BE2C (cell line): Measurements from ENCODE around the gene RPL35A. TPM values are rescaled to one million over a fixed set of nuclear protein-coding genes. Genes with fewer than 3 reads are reported as not detected.
"Not testable (repeated sequence)": the region's sequence is repeated elsewhere in the genome, so short reads cannot be mapped to it uniquely, and the experiment has no call there.

ENCODE experiments used
- DNase-seq: peaks from one replicate; pipeline ENCODE4 v3.0.0-alpha.2; 2020
- H3K27me3 ChIP-seq: fragments of 250-450 bp; sonication (Bioruptor Pico); 2 replicates; pipeline ENCODE4 v1.5.1; 2020; ENCODE audit warnings: mild to moderate bottlenecking
- H3K36me3 ChIP-seq: fragments of 250-450 bp; sonication (Bioruptor Pico); 2 replicates; pipeline ENCODE4 v1.5.1; 2020; ENCODE audit warnings: mild to moderate bottlenecking
- H3K4me1 ChIP-seq: fragments of 250-450 bp; sonication (Bioruptor Pico); 2 replicates; pipeline ENCODE4 v1.5.1; 2020
- H3K4me3 ChIP-seq: 2 replicates; pipeline ENCODE4 v1.5.1; 2011; ENCODE audit warnings: low read depth, low read length
- H3K9me3 ChIP-seq: fragments of 250-450 bp; sonication (Bioruptor Pico); 2 replicates; pipeline ENCODE4 v1.5.1; 2020
- polyA plus RNA-seq: library from polyadenylated mRNA; unstranded; fragments of >200 nt; gene quantifications from one replicate; pipeline ENCODE4 v1.2.1, GENCODE V29; 2012; ENCODE audit warnings: low read depth, missing spikeins; ENCODE audit not compliant: insufficient read length, insufficient read depth
- TF ChIP-seq, protein P1 (sequence below): IDR thresholded peaks from 2 replicates; pipeline ENCODE4 v1.5.1; 2012; ENCODE audit warnings: mild to moderate bottlenecking, low read depth, low read length

The RPL35A gene
- 725 TPM for polyA plus RNA-seq

DNA sequence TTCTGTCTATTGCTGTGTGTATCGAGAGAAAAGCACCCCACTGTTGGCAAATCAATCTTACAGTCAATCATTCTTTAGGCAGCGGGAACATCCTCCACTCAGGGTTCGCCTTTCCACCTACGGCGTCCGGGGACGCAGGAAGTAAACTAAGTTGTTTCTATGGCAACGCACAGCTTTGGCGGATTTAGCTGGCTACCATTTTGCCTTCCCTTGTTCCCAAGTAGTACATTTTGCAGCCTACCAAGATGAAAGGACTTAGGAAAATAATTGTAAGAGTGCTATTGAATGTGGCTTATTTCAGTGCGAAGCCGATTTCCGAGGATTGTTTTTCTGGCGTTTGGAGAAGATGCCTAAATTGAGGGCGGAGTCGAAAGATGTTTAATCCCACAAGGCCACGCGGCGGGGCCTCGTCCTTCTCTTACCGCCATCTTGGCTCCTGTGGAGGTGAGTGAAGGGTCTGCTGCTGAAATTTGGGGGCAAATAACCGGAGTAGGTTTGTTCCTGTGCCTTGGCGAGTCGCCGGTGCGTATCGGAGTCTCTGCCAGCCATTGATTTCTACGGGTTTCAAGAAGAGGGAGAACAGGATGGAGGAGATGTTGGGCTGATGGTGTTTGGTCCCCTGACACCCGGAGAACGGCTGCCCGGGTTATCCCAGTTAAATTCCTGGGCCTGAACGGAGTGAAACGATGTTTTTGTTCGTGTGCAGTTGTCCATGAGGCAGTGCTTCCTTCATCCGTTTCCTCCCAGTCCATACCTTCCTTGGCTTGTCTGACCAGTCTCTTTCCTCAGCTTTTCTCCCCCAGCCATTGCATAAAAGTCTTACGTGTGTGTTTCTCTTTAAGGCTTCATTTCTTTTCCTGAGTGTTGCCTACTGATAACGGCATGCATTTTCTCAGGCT, at the start of gene RPL35A:
Gene RPL35A, plus strand, starts transcription at position 413 of the 899 bp plus-strand sequence. CDS start 778 bp downstream, outside the sequence.
- peak; percentile 86 for DNase-seq
- H3K27me3 ChIP-seq, result peaks cover 6% of the 10 kb centered on the region
- H3K4me3 ChIP-seq, result peak within 1 kb of the TSS; percentile 79
- peaks cover 46% of the 10 kb centered on the region for H3K36me3 ChIP-seq
- H3K4me1 ChIP-seq, result no peaks in the 10 kb centered on the region; the same call in 1 of the 2 replicates
- TF ChIP-seq, protein P1, sequence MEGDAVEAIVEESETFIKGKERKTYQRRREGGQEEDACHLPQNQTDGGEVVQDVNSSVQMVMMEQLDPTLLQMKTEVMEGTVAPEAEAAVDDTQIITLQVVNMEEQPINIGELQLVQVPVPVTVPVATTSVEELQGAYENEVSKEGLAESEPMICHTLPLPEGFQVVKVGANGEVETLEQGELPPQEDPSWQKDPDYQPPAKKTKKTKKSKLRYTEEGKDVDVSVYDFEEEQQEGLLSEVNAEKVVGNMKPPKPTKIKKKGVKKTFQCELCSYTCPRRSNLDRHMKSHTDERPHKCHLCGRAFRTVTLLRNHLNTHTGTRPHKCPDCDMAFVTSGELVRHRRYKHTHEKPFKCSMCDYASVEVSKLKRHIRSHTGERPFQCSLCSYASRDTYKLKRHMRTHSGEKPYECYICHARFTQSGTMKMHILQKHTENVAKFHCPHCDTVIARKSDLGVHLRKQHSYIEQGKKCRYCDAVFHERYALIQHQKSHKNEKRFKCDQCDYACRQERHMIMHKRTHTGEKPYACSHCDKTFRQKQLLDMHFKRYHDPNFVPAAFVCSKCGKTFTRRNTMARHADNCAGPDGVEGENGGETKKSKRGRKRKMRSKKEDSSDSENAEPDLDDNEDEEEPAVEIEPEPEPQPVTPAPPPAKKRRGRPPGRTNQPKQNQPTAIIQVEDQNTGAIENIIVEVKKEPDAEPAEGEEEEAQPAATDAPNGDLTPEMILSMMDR, result no peak
- no peaks in the 10 kb centered on the region for H3K9me3 ChIP-seq

DNA sequence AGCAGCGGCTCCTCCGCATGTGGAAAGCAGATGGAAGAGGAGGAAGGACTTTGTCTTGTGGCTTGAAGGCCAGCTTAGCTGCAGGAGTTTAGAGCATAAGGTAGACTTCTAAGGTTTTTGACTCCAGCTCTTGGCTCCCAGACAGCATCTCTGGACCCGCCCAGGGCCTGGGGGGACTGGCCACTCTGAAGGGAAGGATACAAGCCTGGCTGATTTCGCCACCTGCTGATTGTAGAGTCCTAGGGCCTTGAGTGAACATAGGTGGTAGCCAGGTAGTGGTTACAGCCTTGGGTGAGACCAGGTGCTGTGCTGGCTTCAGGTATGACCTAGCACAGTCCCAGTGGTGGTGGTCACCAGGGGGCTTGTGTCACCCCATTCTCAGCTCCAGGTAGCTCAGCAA, 48.4 kb upstream of the RPL35A start:
- H3K36me3 ChIP-seq, result no peaks in the 10 kb centered on the region
- TF ChIP-seq, protein P1, result no peak
- no peaks in the 10 kb centered on the region for H3K9me3 ChIP-seq
- H3K27me3 ChIP-seq, result peaks cover 3% of the 10 kb centered on the region; the same call in 1 of the 2 replicates
- peaks cover 3% of the 10 kb centered on the region; the same call in 1 of the 2 replicates for H3K4me1 ChIP-seq
- DNase-seq, result no peak
- no peak overlapping the region for H3K4me3 ChIP-seq

DNA sequence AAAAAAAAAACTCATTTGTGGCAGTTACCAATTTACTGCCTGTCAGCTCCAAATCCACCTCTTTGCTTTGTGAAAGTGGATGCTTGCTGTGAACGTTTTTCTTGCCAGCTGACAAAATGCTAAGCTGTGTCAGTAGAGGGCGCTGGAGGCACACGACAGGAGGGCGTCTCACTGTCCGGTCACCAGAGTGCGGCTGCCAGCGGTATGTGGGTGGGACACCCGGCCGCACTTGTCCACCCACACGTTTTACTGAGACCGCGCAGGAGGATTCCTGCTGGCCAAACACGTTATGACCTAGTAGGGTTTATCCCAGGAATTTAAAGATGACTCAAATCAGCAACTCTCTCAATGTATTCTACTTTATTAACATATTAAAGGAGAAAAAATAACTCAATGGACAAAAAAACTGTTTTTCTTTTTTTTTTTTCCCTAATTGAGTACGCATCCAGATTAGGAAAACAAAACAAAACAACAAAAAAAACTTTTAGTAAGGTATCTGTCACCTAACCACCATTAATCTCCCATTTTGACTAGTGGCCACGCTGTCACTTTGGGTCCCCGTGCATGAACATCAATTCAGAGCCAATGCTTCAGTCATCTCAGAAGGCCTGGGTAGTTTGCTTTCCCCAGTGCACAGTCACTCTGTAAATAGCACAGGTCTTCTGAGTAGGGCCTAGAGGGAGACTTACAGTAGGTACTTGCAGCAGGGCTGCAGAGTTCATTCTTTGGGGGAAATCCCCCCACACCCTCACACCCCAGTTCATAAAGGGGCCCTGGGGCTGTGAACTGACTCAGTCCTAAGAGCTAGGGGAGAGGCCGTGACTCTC, 43.8 kb upstream of the RPL35A start:
- Histone ChIP-seq H3K4me1 (peaks cover 8% of the 10 kb centered on the region; the same call in 1 of the 2 replicates), H3K9me3 (no peaks in the 10 kb centered on the region), H3K4me3 (no peak overlapping the region), H3K36me3 (no peaks in the 10 kb centered on the region), H3K27me3 (no peaks in the 10 kb centered on the region)
- peak; percentile 90 for DNase-seq
- TF ChIP-seq, protein P1, result peak; percentile 98

DNA sequence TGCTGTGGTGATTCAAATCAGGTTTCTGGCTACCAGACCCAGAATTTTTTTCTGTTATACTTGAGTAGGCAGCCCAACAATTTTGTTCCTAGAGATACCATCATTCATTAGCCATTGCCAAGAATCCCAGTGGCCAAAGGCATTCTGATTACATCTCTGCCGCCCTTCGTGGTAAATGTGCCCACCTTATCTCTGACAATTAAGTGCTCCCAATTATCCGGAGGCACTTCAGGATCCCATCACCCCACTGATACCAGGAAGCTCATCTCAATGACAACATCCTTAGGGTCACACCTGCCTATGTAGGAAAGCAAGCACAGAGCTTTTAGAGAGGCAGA, 43.2 kb upstream of the RPL35A start:
- Histone ChIP-seq H3K27me3 (no peaks in the 10 kb centered on the region), H3K4me1 (peaks cover 8% of the 10 kb centered on the region; the same call in 1 of the 2 replicates), H3K9me3 (no peaks in the 10 kb centered on the region), H3K36me3 (no peaks in the 10 kb centered on the region), H3K4me3 (no peak overlapping the region)
- TF ChIP-seq, protein P1, result no peak
- no peak for DNase-seq

DNA sequence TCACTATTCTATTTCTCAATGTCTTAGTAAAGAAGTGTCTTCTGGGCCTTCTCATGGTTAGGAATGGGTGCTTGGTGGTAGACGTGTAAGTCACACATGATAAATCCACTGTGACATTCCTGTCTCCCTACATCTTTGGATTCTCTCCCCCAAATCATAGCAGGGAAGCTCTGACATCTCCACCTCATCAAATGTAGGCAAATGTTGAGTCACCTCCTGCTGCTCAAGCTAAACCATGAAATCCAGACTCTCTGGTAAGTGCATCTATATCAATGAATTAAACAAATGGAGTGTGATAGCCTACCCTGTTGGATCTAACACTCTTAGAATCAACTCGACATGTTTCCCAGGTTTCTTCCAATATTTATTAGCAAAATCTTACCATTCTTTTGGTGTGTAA, 42.8 kb upstream of the RPL35A start:
- TF ChIP-seq, protein P1, result no peak
- Histone ChIP-seq H3K27me3 (no peaks in the 10 kb centered on the region), H3K4me1 (peaks cover 8% of the 10 kb centered on the region; the same call in 1 of the 2 replicates), H3K4me3 (no peak overlapping the region), H3K36me3 (no peaks in the 10 kb centered on the region), H3K9me3 (no peaks in the 10 kb centered on the region)
- DNase-seq, result no peak

DNA sequence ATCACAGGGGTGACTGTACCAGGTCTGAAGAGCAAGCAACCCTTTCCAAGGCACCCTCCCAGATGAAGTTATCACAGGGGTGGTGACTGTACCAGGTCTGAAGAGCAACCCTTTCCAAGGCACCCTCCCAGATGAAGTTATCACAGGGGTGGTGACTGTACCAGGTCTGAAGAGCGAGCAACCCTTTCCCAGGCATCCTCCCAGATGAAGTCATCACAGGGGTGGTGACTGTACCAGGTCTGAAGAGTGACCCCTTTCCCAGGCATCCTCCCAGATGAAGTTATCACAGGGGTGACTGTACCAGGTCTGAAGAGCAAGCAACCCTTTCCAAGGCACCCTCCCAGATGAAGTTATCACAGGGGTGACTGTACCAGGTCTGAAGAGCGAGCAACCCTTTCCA, 41.4 kb upstream of the RPL35A start:
- not testable (repeated sequence) for H3K4me3 ChIP-seq, H3K4me1 ChIP-seq, H3K36me3 ChIP-seq, DNase-seq, H3K27me3 ChIP-seq, H3K9me3 ChIP-seq
